A673 (cell line): ENCODE results near the gene NLRX1. TPM values are rescaled to one million over a fixed set of nuclear protein-coding genes. Genes with fewer than 3 reads are reported as not detected.

Experiments
- BruUV-seq: library from RNA; stranded (reverse); fragments of 400-500 nt; replicated peaks from 2 replicates; lab custom pipeline; 2021; lab: Mats Ljungman, UMichigan
- CTCF ChIA-PET: fragments of 300-600 bp; sonication (Branson Sonifier 250); formaldehyde crosslinking; loops from one replicate; lab custom pipeline; 2022; ENCODE audit warnings: antibody characterized with exemption; lab: Charles Lee
- POLR2A ChIA-PET: fragments of 300-600 bp; sonication (Branson Sonifier 250); formaldehyde crosslinking; loops from one replicate; lab custom pipeline; 2022; ENCODE audit warnings: antibody characterized with exemption; ENCODE audit not compliant: low non-redundant PET; lab: Charles Lee
- DNase-seq: peaks from one replicate; pipeline ENCODE4 v3.0.0-alpha.2; 2015; ENCODE audit warnings: low spot score
- H3K27ac ChIP-seq: fragments of 200-600 bp; sonication (generic); 2 replicates; pipeline ENCODE4 v1.5.1; 2016; ENCODE audit warnings: mixed run types, low read depth, mild to moderate bottlenecking, mixed read lengths, antibody characterized with exemption, low read length; ENCODE audit not compliant: poor library complexity, severe bottlenecking
- H3K27me3 ChIP-seq: fragments of 200-600 bp; sonication (generic); replicated peaks from 2 replicates; pipeline ENCODE4 v1.6.1; 2017; ENCODE audit warnings: mixed run types, low read depth, mild to moderate bottlenecking, mixed read lengths, antibody characterized with exemption, low read length; ENCODE audit not compliant: insufficient read depth, poor library complexity
- H3K36me3 ChIP-seq: fragments of 200-600 bp; sonication (generic); 2 replicates; pipeline ENCODE4 v1.6.1; 2016; ENCODE audit warnings: mixed run types, mild to moderate bottlenecking, mixed read lengths, antibody characterized with exemption, low read length; ENCODE audit not compliant: insufficient read depth, poor library complexity, severe bottlenecking
- H3K4me1 ChIP-seq: fragments of 200-600 bp; sonication (generic); 2 replicates; pipeline ENCODE4 v1.6.1; 2017; ENCODE audit warnings: mixed run types, mild to moderate bottlenecking, mixed read lengths, antibody characterized with exemption, low read length; ENCODE audit not compliant: insufficient read depth, poor library complexity, severe bottlenecking
- H3K4me3 ChIP-seq: fragments of 200-600 bp; sonication (generic); 2 replicates; pipeline ENCODE4 v1.5.1; 2016; ENCODE audit warnings: low read depth, mixed run types, mild to moderate bottlenecking, mixed read lengths, low read length; ENCODE audit not compliant: poor library complexity, severe bottlenecking
- H3K9me3 ChIP-seq: fragments of 200-600 bp; sonication (generic); 2 replicates; pipeline ENCODE4 v1.6.1; 2016; ENCODE audit warnings: mixed run types, low read depth, mild to moderate bottlenecking, mixed read lengths, antibody characterized with exemption, low read length; ENCODE audit not compliant: poor library complexity, severe bottlenecking
- CTCF ChIP-seq: fragments of 300-800, 200-600 bp; sonication (generic); conservative IDR thresholded peaks from 2 replicates; pipeline ENCODE4 v1.5.1; 2017; ENCODE audit warnings: low read depth, mild to moderate bottlenecking, antibody characterized with exemption, low read length, moderate library complexity, mixed read lengths
- EZH2 ChIP-seq: fragments of 200-600 bp; sonication (generic); IDR thresholded peaks from 2 replicates; pipeline ENCODE4 v1.6.1; 2017; ENCODE audit warnings: borderline replicate concordance, low read depth, mild to moderate bottlenecking, mixed read lengths, antibody characterized with exemption, low read length; ENCODE audit not compliant: poor library complexity, severe bottlenecking
- intact Hi-C: fragments of 100-400 bp; cut with micrococcal nuclease; formaldehyde crosslinking; loops from one replicate; pipeline ENCODE4 v1.10.0; 2022; ENCODE audit not compliant: unreplicated experiment
- total RNA-seq: library from RNA; stranded (reverse); gene quantifications from 2 replicates; pipeline ENCODE4 v1.2.3, GENCODE V29; 2021

The NLRX1 gene
- total RNA-seq, 1 experiment from 2014 or later = 1.4 TPM

GRCh38 chr11:119185981-119186634 is 17.6 kb downstream of the NLRX1 start:
- intact Hi-C loops = no loop called here
- no TSS peak for BruUV-seq
- no peaks in the 10 kb centered on the region for H3K36me3 ChIP-seq
- H3K4me3 ChIP-seq = no peak overlapping the region
- no peaks in the 10 kb centered on the region for H3K4me1 ChIP-seq
- no peak overlapping the region for H3K27ac ChIP-seq
- H3K9me3 ChIP-seq = no peaks in the 10 kb centered on the region
- H3K27me3 ChIP-seq = no peaks in the 10 kb centered on the region
- DNase-seq = no peak
- CTCF ChIA-PET = interaction anchor here (0.8 kb wide), 1 partner anchor 9 kb away, joined by 5 read pairs; no protein-coding TSS in a partner anchor
- POLR2A ChIA-PET = no interaction called here
- TF ChIP-seq EZH2 (no peak), CTCF (no peak)

DNA sequence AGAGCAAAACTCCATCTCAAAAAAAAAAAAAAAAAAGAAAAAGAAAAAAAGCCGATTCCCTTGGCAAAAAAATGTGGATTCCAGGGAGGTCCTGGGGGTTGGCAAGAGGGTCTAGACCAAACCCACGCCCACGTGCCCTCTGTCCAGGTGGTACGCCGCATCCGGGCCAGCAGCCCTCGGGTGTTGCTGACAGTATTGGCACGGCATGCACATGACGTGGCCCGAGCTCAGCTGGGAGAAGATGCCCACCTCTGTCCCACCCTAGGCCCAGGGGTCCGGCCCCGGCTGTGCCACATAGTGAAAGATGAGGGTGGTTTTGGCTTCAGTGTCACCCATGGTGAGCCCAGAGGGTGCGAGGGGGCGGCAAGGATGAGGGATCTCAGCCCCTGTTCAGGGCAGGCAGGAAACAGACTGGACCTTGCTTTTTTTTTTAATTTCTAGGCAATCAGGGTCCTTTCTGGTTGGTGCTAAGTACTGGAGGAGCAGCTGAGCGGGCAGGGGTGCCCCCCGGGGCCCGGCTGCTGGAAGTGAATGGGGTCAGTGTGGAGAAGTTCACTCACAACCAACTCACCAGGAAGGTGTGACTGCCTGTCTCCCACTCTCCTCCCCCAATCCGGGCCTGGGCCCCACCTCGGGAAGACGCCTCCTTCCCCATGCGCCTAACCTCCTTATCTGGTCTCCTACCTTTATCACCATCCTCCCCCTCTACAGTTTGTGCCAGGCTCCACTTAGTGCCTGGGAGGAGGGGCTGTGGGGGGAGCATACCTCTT is 18.8 kb downstream of the NLRX1 start:
- no TSS peak for BruUV-seq
- Histone ChIP-seq H3K27ac (no peak overlapping the region), H3K27me3 (no peaks in the 10 kb centered on the region), H3K4me3 (no peak overlapping the region), H3K4me1 (no peaks in the 10 kb centered on the region), H3K36me3 (no peaks in the 10 kb centered on the region), H3K9me3 (no peaks in the 10 kb centered on the region)
- CTCF ChIA-PET = interaction anchor here (0.8 kb wide), 1 partner anchor 8 kb away, joined by 5 read pairs; no protein-coding TSS in a partner anchor
- intact Hi-C loops = no loop called here
- POLR2A ChIA-PET = no interaction called here
- TF ChIP-seq CTCF (no peak), EZH2 (no peak)
- DNase-seq = no peak

DNA sequence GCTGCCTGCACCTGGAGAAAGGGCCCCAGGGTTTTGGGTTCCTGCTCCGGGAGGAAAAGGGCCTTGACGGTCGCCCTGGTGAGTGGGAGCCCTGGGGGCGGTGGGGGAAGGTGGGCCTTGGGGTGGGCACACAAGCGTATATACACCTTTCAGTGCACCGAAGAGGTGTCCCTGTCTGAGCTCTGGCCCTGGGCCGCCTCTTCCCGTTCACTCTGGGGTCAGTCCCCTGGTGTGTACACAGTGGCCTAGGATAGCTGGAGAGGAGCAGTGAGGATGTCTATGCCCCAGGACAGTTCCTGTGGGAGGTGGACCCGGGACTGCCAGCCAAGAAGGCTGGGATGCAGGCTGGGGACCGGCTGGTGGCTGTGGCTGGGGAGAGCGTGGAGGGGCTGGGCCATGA is 19.5 kb downstream of the NLRX1 start:
- Histone ChIP-seq H3K4me1 (no peaks in the 10 kb centered on the region), H3K27ac (no peak overlapping the region), H3K36me3 (no peaks in the 10 kb centered on the region), H3K27me3 (no peaks in the 10 kb centered on the region), H3K9me3 (no peaks in the 10 kb centered on the region), H3K4me3 (no peak overlapping the region)
- ChIA-PET POLR2A (interaction anchor here (0.6 kb wide), 1 partner anchor 172 kb away, joined by 5 read pairs; no protein-coding TSS in a partner anchor), CTCF (no interaction called here)
- BruUV-seq = no TSS peak
- TF ChIP-seq EZH2 (no peak), CTCF (no peak)
- no peak for DNase-seq
- intact Hi-C loops = no loop called here
